HUES6 (cell line): ENCODE results near the gene AP1B1.

Experiments
- H3K27ac ChIP-seq: 2 replicates; pipeline ENCODE4 v1.7.0; 2013; ENCODE audit warnings: low read depth, mild to moderate bottlenecking, low read length, inconsistent platforms
- H3K27me3 ChIP-seq: 2 replicates; pipeline ENCODE4 v1.6.1; 2013; ENCODE audit warnings: low read length; ENCODE audit not compliant: control insufficient read depth, insufficient read depth
- H3K36me3 ChIP-seq: 2 replicates; pipeline ENCODE4 v1.6.1; 2013; ENCODE audit warnings: low read length; ENCODE audit not compliant: control insufficient read depth, insufficient read depth
- H3K4me1 ChIP-seq: 2 replicates; pipeline ENCODE4 v1.6.1; 2013; ENCODE audit warnings: low read length; ENCODE audit not compliant: control insufficient read depth, insufficient read depth
- H3K4me3 ChIP-seq: 2 replicates; pipeline ENCODE4 v1.5.1; 2013; ENCODE audit warnings: low read depth, low read length
- H3K9ac ChIP-seq: one replicate; pipeline ENCODE4 v1.6.1; 2013; ENCODE audit warnings: mild to moderate bottlenecking, low read length
- H3K9me3 ChIP-seq: 2 replicates; pipeline ENCODE4 v1.6.1; 2013; ENCODE audit warnings: low read depth, low read length; ENCODE audit not compliant: control insufficient read depth, insufficient read depth

AP1B1 gene

GRCh38 chr22:29341056-29341848 is 47.1 kb downstream of the AP1B1 start:
- Histone ChIP-seq H3K27ac (no peak overlapping the region), H3K36me3 (peaks cover 82% of the 10 kb centered on the region), H3K9me3 (no peaks in the 10 kb centered on the region), H3K9ac (no peak overlapping the region), H3K27me3 (no peaks in the 10 kb centered on the region), H3K4me1 (peaks cover 1% of the 10 kb centered on the region; the same call in 1 of the 2 replicates), H3K4me3 (no peak overlapping the region)

- H3K4me3 ChIP-seq = no peak overlapping the region
- no peak overlapping the region for H3K9ac ChIP-seq
- H3K9me3 ChIP-seq = no peaks in the 10 kb centered on the region
- no peaks in the 10 kb centered on the region for H3K4me1 ChIP-seq
- no peaks in the 10 kb centered on the region for H3K27me3 ChIP-seq
- peaks cover 83% of the 10 kb centered on the region for H3K36me3 ChIP-seq
- H3K27ac ChIP-seq = no peak overlapping the region
Observed at GRCh38 chr22:29340566-29340965, 47.8 kb downstream of the AP1B1 start.

- Histone ChIP-seq H3K27me3 (no peaks in the 10 kb centered on the region), H3K4me3 (no peak overlapping the region), H3K9me3 (no peaks in the 10 kb centered on the region), H3K4me1 (no peaks in the 10 kb centered on the region), H3K36me3 (peaks cover 85% of the 10 kb centered on the region), H3K27ac (no peak overlapping the region), H3K9ac (no peak overlapping the region)
Observed at GRCh38 chr22:29339381-29340235, 48.8 kb downstream of the AP1B1 start.

- H3K36me3 ChIP-seq = peaks cover 87% of the 10 kb centered on the region
- no peaks in the 10 kb centered on the region for H3K9me3 ChIP-seq
- no peaks in the 10 kb centered on the region for H3K27me3 ChIP-seq
- H3K9ac ChIP-seq = no peak overlapping the region
- no peak overlapping the region for H3K4me3 ChIP-seq
- H3K27ac ChIP-seq = no peak overlapping the region
- H3K4me1 ChIP-seq = no peaks in the 10 kb centered on the region
Observed at GRCh38 chr22:29338398-29338797, 50.0 kb downstream of the AP1B1 start.

- no peaks in the 10 kb centered on the region for H3K4me1 ChIP-seq
- H3K9ac ChIP-seq = no peak overlapping the region
- no peak overlapping the region for H3K27ac ChIP-seq
- H3K9me3 ChIP-seq = no peaks in the 10 kb centered on the region
- no peaks in the 10 kb centered on the region for H3K27me3 ChIP-seq
- no peak overlapping the region for H3K4me3 ChIP-seq
- H3K36me3 ChIP-seq = peaks cover 86% of the 10 kb centered on the region
Observed at GRCh38 chr22:29337631-29338284, 50.6 kb downstream of the AP1B1 start.

GRCh38 chr22:29336751-29337490 is 51.4 kb downstream of the AP1B1 start:
- Histone ChIP-seq H3K27ac (no peak overlapping the region), H3K4me1 (no peaks in the 10 kb centered on the region), H3K36me3 (peaks cover 83% of the 10 kb centered on the region), H3K9ac (no peak overlapping the region), H3K27me3 (no peaks in the 10 kb centered on the region), H3K9me3 (no peaks in the 10 kb centered on the region), H3K4me3 (no peak overlapping the region)

- Histone ChIP-seq H3K4me3 (no peak overlapping the region), H3K36me3 (peaks cover 81% of the 10 kb centered on the region), H3K27me3 (no peaks in the 10 kb centered on the region), H3K9me3 (no peaks in the 10 kb centered on the region), H3K27ac (no peak overlapping the region), H3K4me1 (peaks cover 8% of the 10 kb centered on the region), H3K9ac (no peak overlapping the region)
Observed at GRCh38 chr22:29335656-29336055, 52.7 kb downstream of the AP1B1 start.

GRCh38 chr22:29334696-29335344 is 53.5 kb downstream of the AP1B1 start:
- no peak overlapping the region for H3K27ac ChIP-seq
- no peak overlapping the region for H3K9ac ChIP-seq
- no peaks in the 10 kb centered on the region for H3K27me3 ChIP-seq
- H3K4me3 ChIP-seq = no peak overlapping the region
- no peaks in the 10 kb centered on the region for H3K9me3 ChIP-seq
- H3K4me1 ChIP-seq = peaks cover 10% of the 10 kb centered on the region
- peaks cover 81% of the 10 kb centered on the region for H3K36me3 ChIP-seq

GRCh38 chr22:29334148-29334547 is 54.2 kb downstream of the AP1B1 start:
- Histone ChIP-seq H3K27me3 (no peaks in the 10 kb centered on the region), H3K36me3 (peaks cover 80% of the 10 kb centered on the region), H3K27ac (no peak overlapping the region), H3K9ac (no peak overlapping the region), H3K9me3 (no peaks in the 10 kb centered on the region), H3K4me1 (peaks cover 10% of the 10 kb centered on the region), H3K4me3 (no peak overlapping the region)

- no peaks in the 10 kb centered on the region for H3K9me3 ChIP-seq
- peaks cover 77% of the 10 kb centered on the region for H3K36me3 ChIP-seq
- no peaks in the 10 kb centered on the region for H3K27me3 ChIP-seq
- H3K27ac ChIP-seq = no peak overlapping the region
- H3K4me3 ChIP-seq = no peak overlapping the region
- peaks cover 10% of the 10 kb centered on the region for H3K4me1 ChIP-seq
- no peak overlapping the region for H3K9ac ChIP-seq
Observed at GRCh38 chr22:29332886-29333496, 55.4 kb downstream of the AP1B1 start.
